Fibroblast of villous mesenchyme (primary cell): Measurements from ENCODE around the gene NOL12. TPM values are rescaled to one million over a fixed set of nuclear protein-coding genes. Genes with fewer than 3 reads are reported as not detected.

Experiments
- DNase-seq: peaks from one replicate; pipeline ENCODE4 v3.0.0-alpha.2; 2010; ENCODE audit warnings: low read depth
- H3K4me3 ChIP-seq: 2 replicates; pipeline ENCODE4 v1.5.1; 2011; ENCODE audit warnings: low read depth, mild to moderate bottlenecking, low read length
- CTCF ChIP-seq: IDR thresholded peaks from 2 replicates; pipeline ENCODE4 v1.5.1; 2012; ENCODE audit warnings: low read depth, mild to moderate bottlenecking, low read length; ENCODE audit not compliant: insufficient read depth
- total RNA-seq: library from RNA; depleted of rRNA; stranded (reverse); fragments of >200 nt; gene quantifications from 2 replicates; pipeline ENCODE4 v1.2.3, GENCODE V29; 2012

NOL12 gene
- total RNA-seq, 1 donor: 7.3 TPM

GRCh38 chr22:37665487-37665886 is 20.7 kb upstream of the NOL12 start:
- no peak for DNase-seq
- no peak overlapping the region for H3K4me3 ChIP-seq
- no peak for TF ChIP-seq CTCF

- DNase-seq: peak; percentile 73
- H3K4me3 ChIP-seq: no peak overlapping the region
- no peak for TF ChIP-seq CTCF
Observed at GRCh38 chr22:37669586-37669985, 16.6 kb upstream of the NOL12 start.

- DNase-seq: no peak
- TF ChIP-seq CTCF: no peak
- H3K4me3 ChIP-seq: no peak overlapping the region
Observed at GRCh38 chr22:37672206-37672919, 13.8 kb upstream of the NOL12 start.

GRCh38 chr22:37672920-37673455 is 13.2 kb upstream of the NOL12 start:
- TF ChIP-seq CTCF: no peak
- no peak for DNase-seq
- no peak overlapping the region for H3K4me3 ChIP-seq

GRCh38 chr22:37674248-37674647 is 11.9 kb upstream of the NOL12 start:
- no peak for TF ChIP-seq CTCF
- no peak for DNase-seq
- H3K4me3 ChIP-seq: no peak overlapping the region

- peak; percentile 99 for DNase-seq
- TF ChIP-seq CTCF: peak; percentile 19
- H3K4me3 ChIP-seq: peak within 1 kb of the TSS; percentile 88
Observed at GRCh38 chr22:37674951-37675929, 10.9 kb upstream of the NOL12 start, which contains the start of gene LGALS1. LGALS1 (plus strand) TSS chr22:37675636; CDS start chr22:37675703, 67 bp downstream.
